Activated CD4-positive, alpha-beta T cell treated with anti-CD3 and anti-CD28 coated beads for 1 hour (primary cell): ENCODE results near the gene NEURL4.

Experiments
- DNase-seq: peaks from one replicate; pipeline ENCODE4 v3.0.0-alpha.2; 2020

The NEURL4 gene

GRCh38 chr17:7321466-7321865 lies 7.7 kb downstream of the NEURL4 start:
- no peak for DNase-seq

- no peak for DNase-seq
Measured at GRCh38 chr17:7318121-7318860, 10.8 kb downstream of the NEURL4 start.

DNA sequence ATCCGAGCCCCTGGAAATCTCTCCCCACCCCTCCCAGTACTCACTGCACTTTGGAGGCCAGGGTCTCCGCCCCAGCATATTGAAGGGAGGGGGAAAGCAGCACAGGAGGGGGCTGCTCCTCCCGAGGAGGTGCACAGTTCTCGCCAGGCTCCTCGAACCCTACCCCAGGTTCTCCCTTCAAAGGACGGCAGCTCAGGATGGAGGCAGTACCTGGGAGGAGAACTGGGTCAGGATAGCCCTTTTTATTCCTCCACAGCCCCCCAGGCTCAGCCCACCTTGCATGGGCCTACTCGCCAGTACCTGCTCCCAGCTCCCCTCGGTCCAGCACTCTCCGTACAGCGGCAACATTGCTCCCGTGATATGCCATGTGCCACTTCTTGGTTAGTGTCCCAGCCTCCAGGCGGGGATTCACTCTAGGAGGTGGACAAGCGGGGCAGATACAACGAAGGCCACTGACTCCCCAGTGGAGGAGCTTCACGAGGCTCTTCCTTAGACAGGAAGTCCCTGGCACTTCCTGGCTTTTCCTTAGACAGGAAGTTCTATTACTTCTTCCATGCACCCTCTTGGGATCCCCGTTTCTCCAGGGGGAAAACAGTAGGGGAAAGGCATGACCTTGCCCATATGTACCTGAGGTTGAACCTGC lies 11.9 kb downstream of the NEURL4 start:
- no peak for DNase-seq

- no peak for DNase-seq
Measured at GRCh38 chr17:7315570-7316235, 13.4 kb downstream of the NEURL4 start.

DNA sequence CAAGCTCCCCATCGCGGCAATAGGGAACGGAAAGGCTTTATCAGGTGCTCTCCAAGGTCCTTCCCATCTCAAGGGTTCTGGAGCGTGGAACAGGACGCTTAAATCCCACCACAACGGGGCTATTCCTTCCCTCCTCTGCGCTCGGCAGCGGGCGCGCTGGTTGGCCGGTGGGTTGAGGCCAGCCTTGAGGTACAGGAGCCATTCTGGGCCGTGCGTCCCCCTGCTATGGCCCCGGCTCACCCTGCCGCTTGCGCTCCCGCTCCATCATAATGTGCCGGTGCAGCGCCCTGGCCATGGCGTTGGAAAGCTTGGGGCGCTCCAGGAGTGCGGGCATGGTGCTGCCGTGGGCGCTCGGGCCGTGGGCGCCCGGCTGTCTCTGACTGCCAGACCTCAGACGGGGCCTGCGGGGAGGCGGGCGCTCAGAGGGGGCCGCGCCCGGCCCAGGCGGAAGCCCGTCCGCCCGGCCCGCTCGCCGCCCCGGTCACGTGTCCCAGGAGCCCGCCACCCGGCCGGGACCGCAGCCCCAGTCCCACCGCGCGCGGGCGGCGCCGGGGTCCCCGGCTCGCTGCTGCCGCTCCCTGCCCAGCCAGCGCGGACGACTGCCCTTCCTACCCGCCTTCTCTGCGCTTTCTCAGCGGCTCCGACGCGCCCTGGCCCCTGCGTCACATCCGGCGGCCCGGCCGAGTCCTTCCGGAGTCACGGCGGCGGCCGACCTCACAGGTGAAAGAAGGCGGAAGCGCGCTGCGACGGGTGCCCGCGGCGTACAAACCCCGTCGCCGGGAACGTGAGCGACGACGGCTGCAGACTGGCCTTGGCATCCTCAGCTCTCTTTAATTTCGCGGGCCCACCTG lies 14.2 kb downstream of the NEURL4 start, which contains the start of gene GPS2:
GPS2 (minus strand) TSS at position 642 of the 851 bp plus-strand sequence; CDS start at position 334, 308 bp downstream.
- DNase-seq, result peak; percentile 92

DNA sequence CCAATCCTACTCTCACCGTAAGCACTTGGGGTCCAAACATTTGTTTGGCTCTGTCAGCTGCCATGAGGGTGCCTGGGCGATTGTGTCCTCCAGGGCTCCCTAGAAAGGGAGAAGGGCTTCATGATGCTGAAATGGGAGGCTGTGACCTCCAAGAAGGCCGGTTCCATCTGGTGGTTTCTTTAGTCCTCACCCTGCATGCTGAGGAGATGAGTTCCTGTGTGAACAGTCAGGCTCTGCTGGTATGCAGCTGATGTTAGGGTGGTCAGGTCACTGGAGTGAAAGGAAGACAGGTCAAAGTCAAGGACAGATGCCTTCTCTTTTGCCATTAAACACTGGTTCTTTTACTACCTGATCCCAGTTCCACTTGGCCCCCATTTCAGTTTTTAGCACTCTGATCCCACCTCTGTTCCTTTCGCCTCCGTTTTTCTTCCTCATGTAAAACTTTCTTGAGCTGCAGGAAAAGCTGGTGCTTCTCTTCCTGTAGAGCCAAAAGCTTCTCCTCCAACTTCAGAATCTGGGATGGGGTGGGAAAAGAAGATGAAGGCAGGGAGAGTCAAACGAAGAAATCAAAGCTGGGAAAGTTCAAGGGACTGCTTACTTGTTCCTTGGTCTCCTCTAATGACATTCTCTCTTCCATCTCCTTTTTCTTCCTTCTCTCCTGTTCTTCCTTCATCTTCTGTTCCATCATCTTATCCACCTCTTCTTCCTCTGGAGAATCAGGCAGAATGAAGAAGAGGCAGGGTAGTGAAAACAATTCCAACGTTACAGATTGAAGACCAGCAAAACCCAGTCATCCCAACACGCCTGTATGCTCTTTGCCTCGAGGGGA lies 15.0 kb downstream of the NEURL4 start:
- no peak for DNase-seq

GRCh38 chr17:7313088-7313889 lies 15.8 kb downstream of the NEURL4 start:
- DNase-seq, result no peak

GRCh38 chr17:7312432-7313087 lies 16.6 kb downstream of the NEURL4 start:
- no peak for DNase-seq

DNA sequence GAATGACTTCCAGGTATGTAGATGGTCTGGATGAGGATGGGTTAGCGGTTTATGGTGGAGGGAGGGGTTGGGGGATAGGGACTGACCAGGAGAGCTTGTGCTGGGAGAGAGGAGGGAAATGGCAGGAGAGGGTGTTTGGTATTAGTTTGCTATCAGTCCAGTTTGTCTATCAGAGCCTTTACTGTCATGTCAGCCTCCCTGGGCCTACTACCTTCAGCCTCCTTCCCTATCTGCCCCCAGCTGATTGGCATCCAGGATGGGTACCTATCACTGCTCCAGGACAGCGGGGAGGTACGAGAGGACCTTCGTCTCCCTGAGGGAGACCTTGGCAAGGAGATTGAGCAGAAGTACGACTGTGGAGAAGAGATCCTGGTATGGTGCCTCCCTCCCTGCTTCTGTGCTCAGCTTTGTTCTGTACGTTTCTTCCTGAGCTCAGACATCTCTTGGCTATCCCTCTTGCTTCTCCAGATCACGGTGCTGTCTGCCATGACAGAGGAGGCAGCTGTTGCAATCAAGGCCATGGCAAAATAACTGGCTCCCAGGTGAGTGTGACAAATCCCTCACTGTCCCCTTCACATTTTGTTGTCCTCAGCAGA lies 17.9 kb downstream of the NEURL4 start:
- DNase-seq, result no peak

GRCh38 chr17:7309628-7310027 lies 19.5 kb downstream of the NEURL4 start:
- no peak for DNase-seq

GRCh38 chr17:7308625-7309433 lies 20.3 kb downstream of the NEURL4 start:
- peak; percentile 77 for DNase-seq

- peak; percentile 43 for DNase-seq
Measured at GRCh38 chr17:7307686-7308624, 21.2 kb downstream of the NEURL4 start.

GRCh38 chr17:7306911-7307685 lies 22.0 kb downstream of the NEURL4 start, which contains the start of gene EIF5A:
EIF5A (plus strand) TSS chr17:7307628; CDS start chr17:7309636, 2,008 bp downstream.
- peak; percentile 100 for DNase-seq

GRCh38 chr17:7304179-7304578 lies 25.0 kb downstream of the NEURL4 start:
- DNase-seq, result no peak

GRCh38 chr17:7296189-7296861 lies 32.8 kb downstream of the NEURL4 start:
- DNase-seq, result peak; percentile 42
